SK-N-SH treated with all-trans-retinoic acid at 6 μM for 48 hours (cell line): ENCODE results near the gene ADGRG1.
"Not testable (repeated sequence)": the region's sequence is repeated elsewhere in the genome, so short reads cannot be mapped to it uniquely, and the experiment has no call there.

ENCODE experiments used
- ATAC-seq: fragments of 200-7000 bp; cut with Tn5 transposase; 3 replicates; pipeline ENCODE4 v1.9.1; 2020; ENCODE audit warnings: mild to moderate bottlenecking, moderate library complexity
- ARNTL ChIP-seq: fragments of 450-650 bp; formaldehyde crosslinking; IDR thresholded peaks from 2 replicates; pipeline ENCODE4 v1.5.0; 2020; ENCODE audit warnings: low read depth, mild to moderate bottlenecking, moderate library complexity, borderline replicate concordance
- BACH2 ChIP-seq: fragments of 250-450 bp; sonication (Bioruptor Pico); IDR thresholded peaks from 2 replicates; pipeline ENCODE4 v1.9.0; 2021; ENCODE audit warnings: mild to moderate bottlenecking, borderline replicate concordance
- CREB5 ChIP-seq: fragments of 250-450 bp; sonication (Bioruptor Pico); IDR thresholded peaks from 2 replicates; pipeline ENCODE4 v1.5.1; 2020; ENCODE audit warnings: low read depth, mild to moderate bottlenecking, moderate library complexity
- CSRNP3 ChIP-seq: fragments of 250-450 bp; sonication (Bioruptor Pico); IDR thresholded peaks from 2 replicates; pipeline ENCODE4 v1.5.1; 2021; ENCODE audit warnings: mild to moderate bottlenecking, moderate library complexity
- GLIS3 ChIP-seq: fragments of 250-450 bp; sonication (Bioruptor Pico); IDR thresholded peaks from 2 replicates; pipeline ENCODE4 v1.5.0; 2020; ENCODE audit warnings: mild to moderate bottlenecking, moderate library complexity
- ISL1 ChIP-seq: fragments of 250-450 bp; sonication (Bioruptor Pico); IDR thresholded peaks from 2 replicates; pipeline ENCODE4 v2.1.2; 2022; ENCODE audit warnings: mild to moderate bottlenecking, moderate library complexity
- PATZ1 ChIP-seq: fragments of 250-450 bp; sonication (Bioruptor Pico); IDR thresholded peaks from 2 replicates; pipeline ENCODE4 v1.8.0; 2020; ENCODE audit warnings: mild to moderate bottlenecking, moderate library complexity, borderline replicate concordance
- POU6F1 ChIP-seq: fragments of 250-450 bp; sonication (Bioruptor Pico); IDR thresholded peaks from 2 replicates; pipeline ENCODE4 v1.8.0; 2021; ENCODE audit warnings: low read depth, mild to moderate bottlenecking, moderate library complexity, borderline replicate concordance
- RARB ChIP-seq: fragments of 250-450 bp; sonication (Bioruptor Pico); IDR thresholded peaks from 2 replicates; pipeline ENCODE4 v1.8.0; 2021; ENCODE audit warnings: mild to moderate bottlenecking, moderate library complexity
- TCF4 ChIP-seq: fragments of 250-450 bp; sonication (Bioruptor Pico); IDR thresholded peaks from 2 replicates; pipeline ENCODE4 v1.8.0; 2021; ENCODE audit warnings: mild to moderate bottlenecking, moderate library complexity, borderline replicate concordance
- TOX ChIP-seq: fragments of 250-450 bp; sonication (Bioruptor Pico); IDR thresholded peaks from 2 replicates; pipeline ENCODE4 v1.8.0; 2021; ENCODE audit warnings: mild to moderate bottlenecking, moderate library complexity, borderline replicate concordance
- TSHZ2 ChIP-seq: fragments of 250-450 bp; sonication (Bioruptor Pico); IDR thresholded peaks from 2 replicates; pipeline ENCODE4 v1.5.0; 2020; ENCODE audit warnings: mild to moderate bottlenecking, moderate library complexity
- ZFP3 ChIP-seq: fragments of 250-450 bp; sonication (Bioruptor Pico); IDR thresholded peaks from 2 replicates; pipeline ENCODE4 v1.5.0; 2020; ENCODE audit warnings: mild to moderate bottlenecking, moderate library complexity
- ZFP30 ChIP-seq: fragments of 450-650 bp; formaldehyde crosslinking; IDR thresholded peaks from 2 replicates; pipeline ENCODE4 v1.5.0; 2022; ENCODE audit warnings: mild to moderate bottlenecking, moderate library complexity
- ZNF565 ChIP-seq: fragments of 450-650 bp; formaldehyde crosslinking; conservative IDR thresholded peaks from 2 replicates; pipeline ENCODE4 v1.5.0; 2020; ENCODE audit warnings: low read depth, mild to moderate bottlenecking, moderate library complexity
- ZNF8 ChIP-seq: fragments of 450-650 bp; formaldehyde crosslinking; IDR thresholded peaks from 2 replicates; pipeline ENCODE4 v1.5.0; 2020; ENCODE audit warnings: mild to moderate bottlenecking, moderate library complexity

ADGRG1 gene

GRCh38 chr16:57669476-57670162 lies 41.2 kb downstream of the ADGRG1 start:
- ATAC-seq, result no peak
- no peak for TF ChIP-seq ISL1 (CRISPR knock-in tag)
- TF ChIP-seq ZNF565 (CRISPR knock-in tag), result no peak
- no peak for TF ChIP-seq RARB (CRISPR knock-in tag)
- TF ChIP-seq ZFP30 (CRISPR knock-in tag), result no peak
- TF ChIP-seq GLIS3 (CRISPR knock-in tag), result no peak
- no peak for TF ChIP-seq TOX (CRISPR knock-in tag)
- TF ChIP-seq, all 23 proteins: peak for 0

- TF ChIP-seq ISL1 (CRISPR knock-in tag) (no peak), TSHZ2 (no peak), CSRNP3 (CRISPR knock-in tag) (no peak), ZFP30 (CRISPR knock-in tag) (no peak), POU6F1 (CRISPR knock-in tag) (no peak), CREB5 (CRISPR knock-in tag) (no peak), ZNF8 (CRISPR knock-in tag) (no peak), ARNTL (CRISPR knock-in tag) (no peak)
- no peak for ATAC-seq
Measured at GRCh38 chr16:57670196-57670595, 41.8 kb downstream of the ADGRG1 start.

GRCh38 chr16:57671451-57671850 lies 43.0 kb downstream of the ADGRG1 start:
- ATAC-seq, result not testable (repeated sequence)

- no peak for TF ChIP-seq GLIS3 (CRISPR knock-in tag)
- no peak for TF ChIP-seq BACH2 (CRISPR knock-in tag)
- ATAC-seq, result no peak
Measured at GRCh38 chr16:57672416-57672815, 44.0 kb downstream of the ADGRG1 start.

GRCh38 chr16:57672824-57673223 lies 44.4 kb downstream of the ADGRG1 start:
- no peak for ATAC-seq
- no peak for TF ChIP-seq TSHZ2
- no peak for TF ChIP-seq TOX (CRISPR knock-in tag)
- TF ChIP-seq ZNF565 (CRISPR knock-in tag), result no peak
- no peak for TF ChIP-seq GLIS3 (CRISPR knock-in tag)
- TF ChIP-seq ZFP30 (CRISPR knock-in tag), result no peak
- no peak for TF ChIP-seq ZFP3
- TF ChIP-seq TCF4 (CRISPR knock-in tag), result no peak
- TF ChIP-seq POU6F1 (CRISPR knock-in tag), result no peak
- no peak for TF ChIP-seq ARNTL (CRISPR knock-in tag)
- TF ChIP-seq PATZ1 (CRISPR knock-in tag), result no peak
- TF ChIP-seq CSRNP3 (CRISPR knock-in tag), result no peak
